ENCODE measurements around the gene SYNJ2. TPM values are rescaled to one million over a fixed set of nuclear protein-coding genes. Genes with fewer than 3 reads are reported as not detected.

The SYNJ2 gene
- total RNA-seq, 2 donors from 2014 or later, result 10.2 to 23.4 TPM

- DNase-seq (no peak), ATAC-seq (no peak)
- intact Hi-C loops (cut with DNase I), result no loop called here
These were observed 51.6 kb downstream of the SYNJ2 start for GRCh38 chr6:158033077-158033750.

- intact Hi-C loops (cut with DNase I), result no loop called here
- ATAC-seq (no peak), DNase-seq (no peak)
These were observed 52.4 kb downstream of the SYNJ2 start for GRCh38 chr6:158033751-158034702.

GRCh38 chr6:158036261-158036660, 54.6 kb downstream of the SYNJ2 start:
- intact Hi-C loops (cut with DNase I), result no loop called here
- ATAC-seq (no peak), DNase-seq (no peak)

- intact Hi-C loops (cut with DNase I), result no loop called here
- ATAC-seq, result no peak
- no peak for DNase-seq
These were observed 55.4 kb downstream of the SYNJ2 start for GRCh38 chr6:158037021-158037420.

GRCh38 chr6:158037771-158038170, 56.1 kb downstream of the SYNJ2 start:
- intact Hi-C loops (cut with DNase I), result no loop called here
- ATAC-seq (no peak), DNase-seq (no peak)

- DNase-seq (no peak), ATAC-seq (no peak)
- intact Hi-C loops (cut with DNase I), result no loop called here
These were observed 56.9 kb downstream of the SYNJ2 start for GRCh38 chr6:158038291-158039177.

- DNase-seq (no peak), ATAC-seq (no peak)
- intact Hi-C loops (cut with DNase I), result no loop called here
These were observed 57.5 kb downstream of the SYNJ2 start for GRCh38 chr6:158039178-158039557.

- intact Hi-C loops (cut with DNase I), result loop anchor here in 1 of 2 donors (5.0 kb wide), 1 partner anchor 57 kb away; the partner anchor contains the start of gene SYNJ2
- ATAC-seq, result peak in 1 of 2 donors; percentile 11
- DNase-seq, result peak; percentile 44
These were observed 57.9 kb downstream of the SYNJ2 start for GRCh38 chr6:158039571-158040050.

GRCh38 chr6:158040051-158040803, 58.6 kb downstream of the SYNJ2 start:
- intact Hi-C loops (cut with DNase I), result loop anchor here in 1 of 2 donors (5.0 kb wide), 1 partner anchor 58 kb away; the partner anchor contains the start of gene SYNJ2
- DNase-seq, result peak; percentile 57
- peak; percentile 16 to 79 for ATAC-seq

GRCh38 chr6:158040804-158041347, 59.2 kb downstream of the SYNJ2 start:
- ATAC-seq (peak in 1 of 2 donors; percentile 29), DNase-seq (peak; percentile 33)
- intact Hi-C loops (cut with DNase I), result loop anchor here in 1 of 2 donors (5.0 kb wide), 1 partner anchor 59 kb away; the partner anchor contains the start of gene SYNJ2

GRCh38 chr6:158041370-158041769, 59.7 kb downstream of the SYNJ2 start:
- ATAC-seq, result peak in 1 of 2 donors; percentile 20
- intact Hi-C loops (cut with DNase I), result loop anchor here in 1 of 2 donors (5.0 kb wide), 1 partner anchor 59 kb away; the partner anchor contains the start of gene SYNJ2
- DNase-seq, result no peak

- intact Hi-C loops (cut with DNase I), result loop anchor here in 1 of 2 donors (5.0 kb wide), 1 partner anchor 59 kb away; the partner anchor contains the start of gene SYNJ2
These were observed 60.1 kb downstream of the SYNJ2 start for GRCh38 chr6:158041788-158042187.

GRCh38 chr6:158042245-158042798, 60.7 kb downstream of the SYNJ2 start:
- intact Hi-C loops (cut with DNase I), result loop anchor here in 1 of 2 donors (5.0 kb wide), 1 partner anchor 60 kb away; the partner anchor contains the start of gene SYNJ2
- DNase-seq (peak; percentile 83), ATAC-seq (peak; percentile 24 to 59)

More at GRCh38 chr6:158041788-158042187, 60.1 kb downstream of the SYNJ2 start:
- ATAC-seq, result no peak
- no peak for DNase-seq

GRCh38 chr6:158043008-158043407, 61.3 kb downstream of the SYNJ2 start:
- intact Hi-C loops (cut with DNase I), result loop anchor here in 1 of 2 donors (5.0 kb wide), 1 partner anchor 61 kb away; the partner anchor contains the start of gene SYNJ2
- DNase-seq, result no peak
- no peak for ATAC-seq

- intact Hi-C loops (cut with DNase I), result loop anchor here in 1 of 2 donors (5.0 kb wide), 1 partner anchor 62 kb away; the partner anchor contains the start of gene SYNJ2
- DNase-seq (peak; percentile 67), ATAC-seq (peak; percentile 41 to 80)
These were observed 62.2 kb downstream of the SYNJ2 start for GRCh38 chr6:158043586-158044524.

- ATAC-seq (no peak), DNase-seq (no peak)
- intact Hi-C loops (cut with DNase I), result loop anchor here in 1 of 2 donors (5.0 kb wide), 1 partner anchor 62 kb away; the partner anchor contains the start of gene SYNJ2
These were observed 62.8 kb downstream of the SYNJ2 start for GRCh38 chr6:158044525-158044888.

All from left cardiac atrium (tissue), 4 donors.